ENCODE measurements around the gene LRIT1.

LRIT1 gene

DNA sequence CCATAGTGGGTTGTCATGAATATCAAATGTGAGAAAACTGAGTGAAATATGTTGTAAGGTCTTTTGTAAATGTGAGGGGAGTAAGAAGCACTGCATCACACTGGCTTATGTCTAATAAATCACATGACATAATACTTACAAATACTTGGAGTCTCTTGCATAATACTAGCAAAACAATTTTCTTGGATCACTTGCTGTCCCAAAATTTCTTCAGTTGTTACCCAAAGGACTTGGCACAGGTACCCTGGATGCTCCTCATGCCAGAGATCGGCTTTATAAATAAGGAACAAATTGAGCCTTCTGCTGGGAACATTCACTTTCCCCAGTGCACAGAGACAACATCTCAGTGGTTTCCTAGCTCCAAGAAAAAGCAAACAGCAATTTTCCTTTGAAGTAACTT, 11.0 kb downstream of the LRIT1 start:
- Histone ChIP-seq H3K36me3 (ENCODE audit: control insufficient read depth in 1 of 2, insufficient read depth in 2 of 2, low read length in 2 of 2) (no peaks in the 10 kb centered on the region), H3K9me3 (ENCODE audit: control insufficient read depth in 1 of 2, low read length in 2 of 2) (no peaks in the 10 kb centered on the region), H3K27me3 (ENCODE audit: low read depth, low read length) (no peaks in the 10 kb centered on the region), H3K4me1 (ENCODE audit: control insufficient read depth in 1 of 2, insufficient read depth in 2 of 2, low read length in 2 of 2) (no peaks in the 10 kb centered on the region), H3K27ac (ENCODE audit: low read length) (no peak overlapping the region), H3K4me3 (ENCODE audit: low read depth in 1 of 2, low read length in 2 of 2) (no peak overlapping the region)

DNA sequence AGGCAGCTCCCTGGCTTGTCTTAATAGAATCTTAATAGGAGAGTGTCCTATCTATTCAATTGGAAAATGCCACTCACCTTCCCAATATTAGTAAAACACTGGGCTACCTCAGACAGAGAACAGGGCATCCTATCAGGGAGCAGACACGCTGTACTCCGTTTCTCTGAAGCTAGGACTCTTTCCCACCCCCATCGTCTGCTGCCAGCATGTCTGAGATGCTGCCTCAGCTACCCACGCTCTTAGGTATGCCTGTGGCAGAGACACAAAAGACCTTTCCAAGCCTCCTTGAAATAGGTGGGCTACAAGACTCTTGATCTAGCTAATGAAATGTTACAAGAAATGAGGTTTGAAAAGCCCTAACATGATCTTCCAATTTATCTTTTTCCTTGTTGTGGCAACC, 13.5 kb downstream of the LRIT1 start:
- no peaks in the 10 kb centered on the region for H3K27me3 ChIP-seq (ENCODE audit: low read depth, low read length)
- no peak overlapping the region for H3K27ac ChIP-seq (ENCODE audit: low read length)
- H3K9me3 ChIP-seq (ENCODE audit: control insufficient read depth in 1 of 2, low read length in 2 of 2) = no peaks in the 10 kb centered on the region
- no peak overlapping the region for H3K4me3 ChIP-seq (ENCODE audit: low read depth in 1 of 2, low read length in 2 of 2)
- H3K36me3 ChIP-seq (ENCODE audit: control insufficient read depth in 1 of 2, insufficient read depth in 2 of 2, low read length in 2 of 2) = no peaks in the 10 kb centered on the region
- no peaks in the 10 kb centered on the region for H3K4me1 ChIP-seq (ENCODE audit: control insufficient read depth in 1 of 2, insufficient read depth in 2 of 2, low read length in 2 of 2)

DNA sequence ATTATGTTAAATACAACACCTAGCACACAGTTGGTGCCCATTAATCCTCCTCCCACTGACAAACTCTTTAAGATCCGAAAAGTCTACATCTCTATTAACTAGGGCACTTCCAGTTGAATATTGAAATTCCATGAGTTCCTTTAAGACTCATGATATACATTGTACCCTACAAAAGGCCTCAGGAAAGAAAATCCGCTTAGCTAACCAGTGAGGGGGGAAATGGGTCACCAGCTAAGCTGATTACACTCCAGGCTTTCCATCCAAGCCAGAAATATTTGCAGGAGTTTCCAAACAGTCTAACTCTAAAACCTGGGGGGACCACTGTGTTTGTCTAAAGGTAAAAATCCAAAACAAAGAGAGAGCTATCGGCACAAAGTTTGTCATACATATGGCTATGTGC, 14.7 kb downstream of the LRIT1 start:
- Histone ChIP-seq H3K9me3 (ENCODE audit: control insufficient read depth in 1 of 2, low read length in 2 of 2) (no peaks in the 10 kb centered on the region), H3K27ac (ENCODE audit: low read length) (no peak overlapping the region), H3K4me1 (ENCODE audit: control insufficient read depth in 1 of 2, insufficient read depth in 2 of 2, low read length in 2 of 2) (no peaks in the 10 kb centered on the region), H3K4me3 (ENCODE audit: low read depth in 1 of 2, low read length in 2 of 2) (no peak overlapping the region), H3K27me3 (ENCODE audit: low read depth, low read length) (no peaks in the 10 kb centered on the region), H3K36me3 (ENCODE audit: control insufficient read depth in 1 of 2, insufficient read depth in 2 of 2, low read length in 2 of 2) (no peaks in the 10 kb centered on the region)

DNA sequence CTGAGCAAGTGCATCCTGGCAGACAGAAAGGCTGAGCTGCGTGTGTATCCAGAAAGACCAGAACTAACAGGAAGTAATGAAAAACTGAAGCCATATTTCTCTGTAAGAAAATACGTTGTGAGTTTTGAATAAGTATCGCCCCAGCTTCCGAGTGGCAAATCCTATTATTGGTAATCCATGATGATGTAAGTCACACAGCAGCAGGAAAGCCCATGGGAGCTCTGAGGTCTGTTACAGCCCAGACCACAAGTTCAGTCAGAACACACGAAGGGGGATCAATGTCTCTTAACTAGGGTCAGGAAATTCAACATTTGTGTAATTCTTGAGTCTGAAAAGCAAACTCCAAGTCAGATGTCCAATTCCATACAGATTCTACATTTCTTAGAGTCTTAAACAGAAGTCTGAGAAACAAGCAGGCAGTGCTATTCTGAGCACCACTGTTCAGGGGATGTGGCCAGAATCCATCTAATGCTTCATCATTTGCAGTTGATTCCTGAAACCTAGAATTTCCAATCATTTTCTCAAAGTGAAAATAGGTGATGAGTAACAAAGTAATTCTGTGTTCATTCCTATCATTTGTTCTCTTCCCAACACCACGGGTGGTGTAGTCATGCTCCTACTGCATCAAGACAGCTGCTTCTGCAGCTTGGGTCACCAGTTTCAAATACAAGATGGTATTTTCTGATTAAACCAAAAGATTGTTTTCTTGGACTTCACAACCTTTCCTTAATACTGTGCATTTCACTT, 15.7 kb downstream of the LRIT1 start, which contains the start of gene LRIT2:
Gene LRIT2 (minus strand): TSS at position 118 of the 747 bp plus-strand sequence. CDS start 24 bp downstream, at position 94.
- no peak within 1 kb of the TSS for H3K27ac ChIP-seq (ENCODE audit: low read length)
- H3K9me3 ChIP-seq (ENCODE audit: control insufficient read depth in 1 of 2, low read length in 2 of 2) = no peaks in the 10 kb centered on the region
- no peaks in the 10 kb centered on the region for H3K27me3 ChIP-seq (ENCODE audit: low read depth, low read length)
- H3K4me3 ChIP-seq (ENCODE audit: low read depth in 1 of 2, low read length in 2 of 2) = no peak within 1 kb of the TSS
- H3K36me3 ChIP-seq (ENCODE audit: control insufficient read depth in 1 of 2, insufficient read depth in 2 of 2, low read length in 2 of 2) = no peaks in the 10 kb centered on the region
- no peaks in the 10 kb centered on the region for H3K4me1 ChIP-seq (ENCODE audit: control insufficient read depth in 1 of 2, insufficient read depth in 2 of 2, low read length in 2 of 2)

GRCh38 chr10:84224411-84225028, 16.8 kb downstream of the LRIT1 start:
- Histone ChIP-seq H3K4me1 (ENCODE audit: control insufficient read depth in 1 of 2, insufficient read depth in 2 of 2, low read length in 2 of 2) (no peaks in the 10 kb centered on the region), H3K36me3 (ENCODE audit: control insufficient read depth in 1 of 2, insufficient read depth in 2 of 2, low read length in 2 of 2) (no peaks in the 10 kb centered on the region), H3K9me3 (ENCODE audit: control insufficient read depth in 1 of 2, low read length in 2 of 2) (no peaks in the 10 kb centered on the region), H3K27me3 (ENCODE audit: low read depth, low read length) (no peaks in the 10 kb centered on the region), H3K27ac (ENCODE audit: low read length) (no peak overlapping the region), H3K4me3 (ENCODE audit: low read depth in 1 of 2, low read length in 2 of 2) (no peak overlapping the region)

DNA sequence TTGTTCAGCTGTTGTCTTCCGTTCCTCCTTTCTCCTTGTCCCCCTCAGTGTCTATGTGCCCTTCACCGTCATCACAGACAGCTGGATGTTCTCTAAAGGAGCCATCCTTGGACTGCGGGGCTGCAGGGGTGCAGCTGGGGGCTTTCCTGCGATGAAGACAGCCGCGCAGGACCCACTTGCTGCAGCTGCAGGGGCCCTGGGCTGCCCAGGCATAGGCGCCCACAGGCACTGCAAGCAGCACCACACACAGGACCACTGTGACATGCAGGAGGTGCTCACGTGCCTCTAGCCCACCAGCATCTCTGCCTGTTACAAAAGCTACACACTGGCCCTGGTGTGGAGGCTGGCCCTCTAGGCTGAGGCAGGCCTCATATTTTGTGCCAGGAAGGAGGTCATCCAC, 19.4 kb downstream of the LRIT1 start:
- Histone ChIP-seq H3K9me3 (ENCODE audit: control insufficient read depth in 1 of 2, low read length in 2 of 2) (no peaks in the 10 kb centered on the region), H3K27me3 (ENCODE audit: low read depth, low read length) (no peaks in the 10 kb centered on the region), H3K4me1 (ENCODE audit: control insufficient read depth in 1 of 2, insufficient read depth in 2 of 2, low read length in 2 of 2) (no peaks in the 10 kb centered on the region), H3K4me3 (ENCODE audit: low read depth in 1 of 2, low read length in 2 of 2) (no peak overlapping the region), H3K27ac (ENCODE audit: low read length) (no peak overlapping the region), H3K36me3 (ENCODE audit: control insufficient read depth in 1 of 2, insufficient read depth in 2 of 2, low read length in 2 of 2) (no peaks in the 10 kb centered on the region)

DNA sequence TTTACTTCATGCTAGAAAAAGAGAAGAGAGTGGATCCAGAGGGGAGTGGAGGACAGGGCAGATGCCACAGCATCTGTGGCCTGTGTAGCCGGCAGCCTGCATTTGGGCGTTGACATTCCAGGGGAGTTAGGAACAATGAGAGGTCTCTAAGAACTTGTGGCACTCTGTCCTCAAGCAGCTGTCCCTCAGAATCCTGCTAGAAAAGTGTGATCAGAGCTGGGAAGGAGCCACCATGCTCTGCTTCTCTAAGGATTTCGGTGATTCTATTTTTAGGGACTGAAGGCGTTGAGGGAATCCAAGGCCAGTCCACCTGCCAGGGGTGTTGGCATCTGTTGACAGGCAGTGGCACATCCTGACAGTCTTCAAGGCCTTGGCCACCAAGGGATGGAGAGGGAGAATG, 23.6 kb downstream of the LRIT1 start:
- Histone ChIP-seq H3K4me3 (ENCODE audit: low read depth in 1 of 2, low read length in 2 of 2) (no peak overlapping the region), H3K36me3 (ENCODE audit: control insufficient read depth in 1 of 2, insufficient read depth in 2 of 2, low read length in 2 of 2) (no peaks in the 10 kb centered on the region), H3K9me3 (ENCODE audit: control insufficient read depth in 1 of 2, low read length in 2 of 2) (no peaks in the 10 kb centered on the region), H3K4me1 (ENCODE audit: control insufficient read depth in 1 of 2, insufficient read depth in 2 of 2, low read length in 2 of 2) (no peaks in the 10 kb centered on the region), H3K27ac (ENCODE audit: low read length) (no peak overlapping the region), H3K27me3 (ENCODE audit: low read depth, low read length) (no peaks in the 10 kb centered on the region)

- Histone ChIP-seq H3K27me3 (ENCODE audit: low read depth, low read length) (no peaks in the 10 kb centered on the region), H3K4me3 (ENCODE audit: low read depth in 1 of 2, low read length in 2 of 2) (no peak overlapping the region), H3K4me1 (ENCODE audit: control insufficient read depth in 1 of 2, insufficient read depth in 2 of 2, low read length in 2 of 2) (no peaks in the 10 kb centered on the region), H3K36me3 (ENCODE audit: control insufficient read depth in 1 of 2, insufficient read depth in 2 of 2, low read length in 2 of 2) (no peaks in the 10 kb centered on the region), H3K27ac (ENCODE audit: low read length) (no peak overlapping the region), H3K9me3 (ENCODE audit: control insufficient read depth in 1 of 2, low read length in 2 of 2) (no peaks in the 10 kb centered on the region)
Observed at GRCh38 chr10:84216834-84217233, 24.5 kb downstream of the LRIT1 start.

GRCh38 chr10:84214612-84215235, 26.6 kb downstream of the LRIT1 start:
- H3K36me3 ChIP-seq (ENCODE audit: control insufficient read depth in 1 of 2, insufficient read depth in 2 of 2, low read length in 2 of 2) = no peaks in the 10 kb centered on the region
- no peaks in the 10 kb centered on the region for H3K9me3 ChIP-seq (ENCODE audit: control insufficient read depth in 1 of 2, low read length in 2 of 2)
- no peaks in the 10 kb centered on the region for H3K27me3 ChIP-seq (ENCODE audit: low read depth, low read length)
- H3K4me3 ChIP-seq (ENCODE audit: low read depth in 1 of 2, low read length in 2 of 2) = no peak overlapping the region
- no peak overlapping the region for H3K27ac ChIP-seq (ENCODE audit: low read length)
- H3K4me1 ChIP-seq (ENCODE audit: control insufficient read depth in 1 of 2, insufficient read depth in 2 of 2, low read length in 2 of 2) = no peaks in the 10 kb centered on the region

GRCh38 chr10:84214046-84214572, 27.2 kb downstream of the LRIT1 start:
- Histone ChIP-seq H3K4me3 (ENCODE audit: low read depth in 1 of 2, low read length in 2 of 2) (no peak overlapping the region), H3K27me3 (ENCODE audit: low read depth, low read length) (no peaks in the 10 kb centered on the region), H3K36me3 (ENCODE audit: control insufficient read depth in 1 of 2, insufficient read depth in 2 of 2, low read length in 2 of 2) (no peaks in the 10 kb centered on the region), H3K9me3 (ENCODE audit: control insufficient read depth in 1 of 2, low read length in 2 of 2) (no peaks in the 10 kb centered on the region), H3K4me1 (ENCODE audit: control insufficient read depth in 1 of 2, insufficient read depth in 2 of 2, low read length in 2 of 2) (no peaks in the 10 kb centered on the region), H3K27ac (ENCODE audit: low read length) (no peak overlapping the region)

DNA sequence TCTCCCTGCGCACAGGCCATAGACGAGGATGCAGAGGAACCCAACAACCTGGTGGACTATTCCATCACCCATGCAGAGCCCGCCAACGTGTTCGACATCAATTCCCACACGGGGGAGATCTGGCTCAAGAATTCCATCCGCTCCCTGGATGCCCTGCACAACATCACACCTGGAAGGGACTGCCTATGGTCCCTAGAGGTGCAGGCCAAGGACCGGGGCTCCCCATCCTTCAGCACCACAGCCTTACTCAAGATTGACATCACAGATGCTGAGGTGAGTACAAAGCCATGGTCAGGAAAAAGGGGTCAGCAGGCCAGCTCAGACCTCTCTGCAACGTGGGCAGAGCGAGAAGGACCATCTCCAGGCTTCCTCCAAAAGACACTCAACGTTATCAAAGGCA, 28.3 kb downstream of the LRIT1 start:
- no peaks in the 10 kb centered on the region for H3K36me3 ChIP-seq (ENCODE audit: control insufficient read depth in 1 of 2, insufficient read depth in 2 of 2, low read length in 2 of 2)
- no peak overlapping the region for H3K4me3 ChIP-seq (ENCODE audit: low read depth in 1 of 2, low read length in 2 of 2)
- H3K27ac ChIP-seq (ENCODE audit: low read length) = no peak overlapping the region
- H3K27me3 ChIP-seq (ENCODE audit: low read depth, low read length) = no peaks in the 10 kb centered on the region
- H3K9me3 ChIP-seq (ENCODE audit: control insufficient read depth in 1 of 2, low read length in 2 of 2) = no peaks in the 10 kb centered on the region
- no peaks in the 10 kb centered on the region for H3K4me1 ChIP-seq (ENCODE audit: control insufficient read depth in 1 of 2, insufficient read depth in 2 of 2, low read length in 2 of 2)
